HUES64 (cell line): ENCODE measurements around the gene RTCA.

Experiments
- H3K27ac ChIP-seq: 2 replicates; pipeline ENCODE4 v1.7.0; 2013; ENCODE audit warnings: low read depth, low read length, inconsistent platforms
- H3K27me3 ChIP-seq: 2 replicates; pipeline ENCODE4 v1.6.1; 2013; ENCODE audit warnings: mild to moderate bottlenecking, low read length; ENCODE audit not compliant: insufficient read depth
- H3K36me3 ChIP-seq: 2 replicates; pipeline ENCODE4 v1.6.1; 2013; ENCODE audit warnings: mild to moderate bottlenecking, low read length; ENCODE audit not compliant: insufficient read depth
- H3K4me1 ChIP-seq: 2 replicates; pipeline ENCODE4 v1.6.1; 2013; ENCODE audit warnings: mild to moderate bottlenecking, low read length, moderate library complexity; ENCODE audit not compliant: insufficient read depth
- H3K4me3 ChIP-seq: 2 replicates; pipeline ENCODE4 v1.5.1; 2013; ENCODE audit warnings: mild to moderate bottlenecking, low read length, moderate library complexity
- H3K9ac ChIP-seq: 2 replicates; pipeline ENCODE4 v1.6.1; 2013; ENCODE audit warnings: mild to moderate bottlenecking, low read depth, low read length
- H3K9me3 ChIP-seq: 2 replicates; pipeline ENCODE4 v1.6.1; 2013; ENCODE audit warnings: low read depth, low read length; ENCODE audit not compliant: insufficient read depth
- WGBS: fragments of 150-250, 120-280 bp; methylation state at CpG from one replicate; pipeline ENCODE4 v1.1.7; 2013; ENCODE audit warnings: missing lambda C conversion rate; 5-methylcytosine and 5-hydroxymethylcytosine counted together

The RTCA gene

GRCh38 chr1:100305954-100306353 is 39.9 kb downstream of the RTCA start:
- no peak overlapping the region for H3K27ac ChIP-seq
- 100% methylated on average over 3 of the region's 3 CpGs for WGBS
- H3K4me1 ChIP-seq, result peaks cover 11% of the 10 kb centered on the region
- no peaks in the 10 kb centered on the region for H3K27me3 ChIP-seq
- no peak overlapping the region for H3K4me3 ChIP-seq
- no peaks in the 10 kb centered on the region for H3K9me3 ChIP-seq
- H3K9ac ChIP-seq, result no peak overlapping the region
- no peaks in the 10 kb centered on the region for H3K36me3 ChIP-seq

GRCh38 chr1:100306735-100307313 is 40.8 kb downstream of the RTCA start:
- Histone ChIP-seq H3K36me3 (no peaks in the 10 kb centered on the region), H3K9me3 (no peaks in the 10 kb centered on the region), H3K4me1 (peaks cover 11% of the 10 kb centered on the region), H3K27me3 (no peaks in the 10 kb centered on the region), H3K9ac (no peak overlapping the region), H3K27ac (no peak overlapping the region), H3K4me3 (no peak overlapping the region)
- 96% methylated on average over 2 of the region's 2 CpGs for WGBS

- no peaks in the 10 kb centered on the region for H3K9me3 ChIP-seq
- H3K36me3 ChIP-seq, result no peaks in the 10 kb centered on the region
- no peak overlapping the region for H3K9ac ChIP-seq
- H3K4me3 ChIP-seq, result no peak overlapping the region
- peaks cover 14% of the 10 kb centered on the region for H3K4me1 ChIP-seq
- H3K27me3 ChIP-seq, result no peaks in the 10 kb centered on the region
- WGBS, result 83% methylated on average over 1 of the region's 2 CpGs
- H3K27ac ChIP-seq, result no peak overlapping the region
Measured at GRCh38 chr1:100308777-100309176, 42.8 kb downstream of the RTCA start.

- H3K36me3 ChIP-seq, result no peaks in the 10 kb centered on the region
- H3K4me1 ChIP-seq, result peaks cover 10% of the 10 kb centered on the region
- no peak overlapping the region for H3K9ac ChIP-seq
- 0 out of 2 replicates have a peak, but pooled peaks cover under 1% of the 10 kb centered on the region for H3K9me3 ChIP-seq
- no peaks in the 10 kb centered on the region for H3K27me3 ChIP-seq
- no peak overlapping the region for H3K27ac ChIP-seq
- H3K4me3 ChIP-seq, result no peak overlapping the region
Measured at GRCh38 chr1:100309863-100310262, 43.8 kb downstream of the RTCA start.

GRCh38 chr1:100313382-100313781 is 47.4 kb downstream of the RTCA start:
- H3K4me3 ChIP-seq, result no peak overlapping the region
- no peaks in the 10 kb centered on the region for H3K36me3 ChIP-seq
- H3K4me1 ChIP-seq, result peaks cover 3% of the 10 kb centered on the region; the same call in 1 of the 2 replicates
- H3K27ac ChIP-seq, result no peak overlapping the region
- peaks cover 27% of the 10 kb centered on the region for H3K9me3 ChIP-seq
- H3K9ac ChIP-seq, result no peak overlapping the region
- H3K27me3 ChIP-seq, result no peaks in the 10 kb centered on the region
- WGBS, result 77% methylated on average over 4 of the region's 4 CpGs

- no peak overlapping the region for H3K27ac ChIP-seq
- no peak overlapping the region for H3K4me3 ChIP-seq
- no peak overlapping the region for H3K9ac ChIP-seq
- peaks cover 34% of the 10 kb centered on the region for H3K9me3 ChIP-seq
- H3K4me1 ChIP-seq, result peaks cover 3% of the 10 kb centered on the region; the same call in 1 of the 2 replicates
- H3K36me3 ChIP-seq, result no peaks in the 10 kb centered on the region
- no peaks in the 10 kb centered on the region for H3K27me3 ChIP-seq
Measured at GRCh38 chr1:100316622-100317021, 50.6 kb downstream of the RTCA start.

- Histone ChIP-seq H3K27ac (no peak overlapping the region), H3K36me3 (no peaks in the 10 kb centered on the region), H3K27me3 (no peaks in the 10 kb centered on the region), H3K9ac (no peak overlapping the region), H3K4me1 (peaks cover 8% of the 10 kb centered on the region), H3K9me3 (peaks cover 27% of the 10 kb centered on the region), H3K4me3 (no peak overlapping the region)
- 95% methylated on average over 2 of the region's 2 CpGs for WGBS
Measured at GRCh38 chr1:100320311-100321099, 54.5 kb downstream of the RTCA start.

- WGBS, result 97% methylated on average over 7 of the region's 7 CpGs
- Histone ChIP-seq H3K4me1 (peaks cover 8% of the 10 kb centered on the region), H3K27ac (no peak overlapping the region), H3K4me3 (no peak overlapping the region), H3K9me3 (peaks cover 21% of the 10 kb centered on the region), H3K36me3 (no peaks in the 10 kb centered on the region), H3K27me3 (no peaks in the 10 kb centered on the region), H3K9ac (no peak overlapping the region)
Measured at GRCh38 chr1:100321100-100321493, 55.1 kb downstream of the RTCA start.

- H3K9me3 ChIP-seq, result peaks cover 17% of the 10 kb centered on the region
- H3K4me3 ChIP-seq, result no peak overlapping the region
- peaks cover 8% of the 10 kb centered on the region for H3K4me1 ChIP-seq
- no peaks in the 10 kb centered on the region for H3K36me3 ChIP-seq
- H3K27ac ChIP-seq, result no peak overlapping the region
- no peaks in the 10 kb centered on the region for H3K27me3 ChIP-seq
- H3K9ac ChIP-seq, result no peak overlapping the region
- WGBS, result 95% methylated on average over 8 of the region's 8 CpGs
Measured at GRCh38 chr1:100321506-100321905, 55.5 kb downstream of the RTCA start.

- peaks cover 7% of the 10 kb centered on the region; the same call in 1 of the 2 replicates for H3K9me3 ChIP-seq
Measured at GRCh38 chr1:100322436-100323211, 56.6 kb downstream of the RTCA start.

GRCh38 chr1:100323419-100324106 is 57.5 kb downstream of the RTCA start:
- peaks cover 8% of the 10 kb centered on the region for H3K4me1 ChIP-seq
- no peak overlapping the region for H3K9ac ChIP-seq
- 92% methylated on average over 5 of the region's 6 CpGs for WGBS
- H3K9me3 ChIP-seq, result peaks cover 7% of the 10 kb centered on the region; the same call in 1 of the 2 replicates
- no peaks in the 10 kb centered on the region for H3K27me3 ChIP-seq
- no peak overlapping the region for H3K27ac ChIP-seq
- H3K4me3 ChIP-seq, result no peak overlapping the region
- no peaks in the 10 kb centered on the region for H3K36me3 ChIP-seq

More at GRCh38 chr1:100322436-100323211, 56.6 kb downstream of the RTCA start:
- Histone ChIP-seq H3K4me3 (no peak overlapping the region), H3K9ac (no peak overlapping the region), H3K27ac (no peak overlapping the region), H3K36me3 (no peaks in the 10 kb centered on the region), H3K4me1 (peaks cover 8% of the 10 kb centered on the region), H3K27me3 (no peaks in the 10 kb centered on the region)
- WGBS, result 100% methylated on average over 1 of the region's 1 CpG
